Measurements from ENCODE around the gene CCL23.

The CCL23 gene

GRCh38 chr17:35968520-35969054 lies 49.2 kb downstream of the CCL23 start:
- DNase-seq: no peak

- DNase-seq: no peak
These were observed 52.5 kb downstream of the CCL23 start for GRCh38 chr17:35965272-35965671.

GRCh38 chr17:35963663-35964062 lies 54.1 kb downstream of the CCL23 start:
- DNase-seq: no peak

Data from NCI-H2029 treated with DMSO at 0.1 percent for 48 hours (cell line).